ENCODE data around the gene CD99L2.

DNA sequence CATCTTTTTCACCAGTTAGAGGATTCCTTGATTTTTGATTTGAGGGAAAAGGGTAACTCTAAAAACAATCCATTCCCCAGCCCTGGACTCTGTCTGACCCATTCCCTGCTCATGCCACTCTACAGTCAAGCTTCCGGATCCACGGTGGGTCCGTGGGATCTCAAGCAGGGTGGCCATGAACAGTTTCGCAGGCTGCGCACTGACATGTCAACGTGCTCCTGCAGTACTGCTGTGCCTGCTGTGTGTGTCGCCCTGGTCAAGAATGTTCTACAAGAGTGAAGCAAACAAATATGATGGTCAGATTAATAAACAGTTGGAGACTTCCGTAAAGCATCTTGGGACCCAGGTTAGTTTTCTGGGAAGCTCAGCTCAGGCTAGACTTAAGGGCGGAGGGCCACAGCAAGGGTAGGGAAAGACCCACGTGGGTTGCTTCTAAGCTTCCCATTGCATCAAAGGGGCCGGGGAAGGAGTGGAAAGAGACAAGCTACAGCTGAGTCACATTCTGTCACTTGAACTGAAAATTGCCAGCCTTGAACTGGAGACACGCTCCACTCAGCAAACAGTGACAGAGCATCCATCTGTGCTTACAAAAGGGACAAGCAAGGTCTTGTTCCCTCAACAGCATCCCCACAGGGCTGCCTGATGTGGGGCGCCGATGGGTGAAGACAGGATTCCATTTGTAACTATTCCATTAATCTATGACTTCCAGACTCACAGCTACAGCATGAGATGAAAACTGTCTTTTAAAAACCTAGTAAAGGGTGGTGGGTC, 123.5 kb downstream of the CD99L2 start:
- TF ChIP-seq POLR2A (IDR thresholded peaks at IDR 0.05): no peak
- no peak for TF ChIP-seq CTCF (IDR thresholded peaks at IDR 0.05)
